Measurements from ENCODE around the gene USP17L10.
"Not testable (repeated sequence)": the region's sequence is repeated elsewhere in the genome, so short reads cannot be mapped to it uniquely, and the experiment has no call there.

USP17L10 gene, protein sequence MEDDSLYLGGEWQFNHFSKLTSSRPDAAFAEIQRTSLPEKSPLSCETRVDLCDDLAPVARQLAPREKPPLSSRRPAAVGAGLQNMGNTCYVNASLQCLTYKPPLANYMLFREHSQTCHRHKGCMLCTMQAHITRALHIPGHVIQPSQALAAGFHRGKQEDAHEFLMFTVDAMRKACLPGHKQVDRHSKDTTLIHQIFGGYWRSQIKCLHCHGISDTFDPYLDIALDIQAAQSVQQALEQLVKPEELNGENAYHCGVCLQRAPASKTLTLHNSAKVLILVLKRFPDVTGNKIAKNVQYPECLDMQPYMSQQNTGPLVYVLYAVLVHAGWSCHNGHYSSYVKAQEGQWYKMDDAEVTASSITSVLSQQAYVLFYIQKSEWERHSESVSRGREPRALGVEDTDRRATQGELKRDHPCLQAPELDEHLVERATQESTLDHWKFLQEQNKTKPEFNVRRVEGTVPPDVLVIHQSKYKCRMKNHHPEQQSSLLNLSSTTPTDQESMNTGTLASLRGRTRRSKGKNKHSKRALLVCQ

DNA sequence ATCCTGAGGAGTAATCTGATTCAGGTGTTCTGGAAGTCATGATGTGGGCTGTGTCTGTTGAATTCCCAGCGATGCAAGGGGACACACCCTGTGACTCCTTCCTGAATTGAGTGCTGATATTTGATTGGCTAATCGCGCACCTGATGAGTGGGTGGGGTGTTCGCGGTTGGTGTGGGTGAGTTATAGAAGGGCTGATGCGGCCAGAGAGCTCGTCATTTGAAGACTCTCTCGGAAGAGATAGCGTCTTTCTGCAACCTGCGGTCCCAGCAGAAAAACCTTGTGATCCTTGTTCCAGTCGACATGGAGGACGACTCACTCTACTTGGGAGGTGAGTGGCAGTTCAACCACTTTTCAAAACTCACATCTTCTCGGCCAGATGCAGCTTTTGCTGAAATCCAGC, at the start of gene USP17L10:
TSS of gene USP17L10 (plus strand) at position 301 of the 400 bp plus-strand sequence. CDS start at position 301, 0 bp downstream.
- DNase-seq, result not testable (repeated sequence)

DNA sequence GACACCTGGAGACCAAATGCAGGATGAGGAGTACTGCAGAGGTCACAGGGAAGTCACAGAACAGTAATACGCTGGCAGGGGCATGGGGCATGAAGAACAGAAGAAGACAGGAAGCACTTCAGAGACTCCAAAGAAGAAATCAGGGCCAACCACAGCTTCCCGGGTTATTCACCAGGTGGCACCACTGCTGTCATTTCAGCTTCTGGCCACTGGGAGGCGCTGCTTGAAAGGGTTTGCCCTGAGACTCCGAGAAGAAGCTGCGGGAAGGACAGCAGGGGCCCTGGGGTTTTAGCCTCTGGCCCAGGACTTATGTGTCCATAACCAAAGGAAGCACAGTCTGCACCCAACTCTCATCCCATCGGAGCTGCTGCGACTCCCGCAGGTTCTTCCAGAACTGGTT, 44.5 kb upstream of the USP17L10 start:
- DNase-seq, result not testable (repeated sequence)

DNA sequence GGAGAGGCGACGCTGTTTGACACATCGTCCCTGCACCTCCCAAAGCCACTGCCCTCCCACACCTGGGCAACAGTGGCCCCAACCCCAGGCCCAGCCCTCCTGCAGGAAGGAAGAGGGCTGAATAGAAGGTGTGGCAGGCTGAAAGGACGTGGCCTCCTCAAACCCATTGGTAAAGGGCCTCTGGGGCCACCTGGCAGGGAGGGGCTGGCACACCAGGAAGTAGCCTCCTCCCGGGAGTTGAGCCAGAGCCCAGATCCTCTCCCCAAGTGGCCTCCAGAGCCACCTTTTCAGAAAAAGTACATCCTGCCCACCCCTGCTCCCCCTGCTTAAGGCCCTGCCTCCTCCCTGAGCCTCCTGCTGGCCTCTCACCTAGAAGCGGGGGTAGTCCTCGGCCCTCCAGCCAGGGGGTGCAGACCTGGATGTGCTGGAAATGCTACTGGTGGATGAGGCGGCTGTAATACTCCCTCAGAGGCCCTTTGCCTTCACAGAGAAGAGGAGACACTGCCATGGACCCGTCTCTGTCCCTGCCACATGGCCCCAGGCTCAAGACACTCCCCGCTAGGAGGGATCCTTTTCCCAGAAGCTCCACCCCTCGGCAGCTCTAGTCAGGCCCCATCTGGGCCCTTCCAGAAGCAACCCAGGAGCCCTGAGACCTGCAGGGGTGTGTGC, 40.5 kb upstream of the USP17L10 start, which contains the start of gene FAM90A26:
TSS of gene FAM90A26 (plus strand) at position 619 of the 669 bp plus-strand sequence. CDS start 2,764 bp downstream, outside the sequence.
- not testable (repeated sequence) for DNase-seq

DNA sequence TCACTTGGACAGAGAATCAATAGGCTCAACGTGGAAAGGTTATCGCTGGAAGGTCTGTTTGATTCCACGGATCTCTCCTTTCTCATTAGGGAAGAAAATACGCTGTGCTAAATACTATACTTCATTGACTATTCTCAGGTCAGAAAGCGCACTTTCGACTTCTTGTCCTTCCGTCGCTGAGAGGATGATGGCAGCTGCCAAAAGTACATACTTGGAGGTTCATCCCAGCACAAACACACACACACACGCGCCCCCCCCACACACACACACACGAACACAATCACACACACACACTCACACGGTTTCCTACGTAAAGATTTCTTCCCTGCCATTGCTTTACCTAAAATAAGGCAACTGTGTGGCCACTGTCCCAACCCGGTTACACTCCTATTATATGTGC, 4.2 kb downstream of the USP17L10 start:
- not testable (repeated sequence) for DNase-seq

DNA sequence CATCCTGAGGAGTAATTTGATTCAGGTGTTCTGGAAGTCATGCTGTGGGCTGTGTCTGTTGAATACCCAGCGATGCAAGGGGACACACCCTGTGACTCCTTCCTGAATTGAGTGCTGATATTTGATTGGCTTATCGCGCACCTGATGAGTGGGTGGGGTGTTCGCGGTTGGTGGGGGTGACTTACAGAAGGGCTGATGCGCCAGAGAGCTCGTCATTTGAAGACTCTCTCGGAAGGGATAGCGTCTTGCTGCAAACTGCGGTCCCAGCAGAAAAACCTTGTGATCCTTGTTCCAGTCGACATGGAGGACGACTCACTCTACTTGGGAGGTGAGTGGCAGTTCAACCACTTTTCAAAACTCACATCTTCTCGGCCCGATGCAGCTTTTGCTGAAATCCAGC, 4.6 kb downstream of the USP17L10 start, which contains the start of gene USP17L11:
TSS of gene USP17L11 (plus strand) at position 301 of the 400 bp plus-strand sequence. CDS start at position 301, 0 bp downstream.
- DNase-seq, result not testable (repeated sequence)

DNA sequence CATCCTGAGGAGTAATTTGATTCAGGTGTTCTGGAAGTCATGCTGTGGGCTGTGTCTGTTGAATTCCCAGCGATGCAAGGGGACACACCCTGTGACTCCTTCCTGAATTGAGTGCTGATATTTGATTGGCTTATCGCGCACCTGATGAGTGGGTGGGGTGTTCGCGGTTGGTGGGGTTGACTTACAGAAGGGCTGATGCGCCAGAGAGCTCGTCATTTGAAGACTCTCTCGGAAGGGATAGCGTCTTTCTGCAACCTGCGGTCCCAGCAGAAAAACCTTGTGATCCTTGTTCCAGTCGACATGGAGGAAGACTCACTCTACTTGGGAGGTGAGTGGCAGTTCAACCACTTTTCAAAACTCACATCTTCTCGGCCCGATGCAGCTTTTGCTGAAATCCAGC, 9.4 kb downstream of the USP17L10 start, which contains the start of gene USP17L12:
TSS of gene USP17L12 (plus strand) at position 301 of the 400 bp plus-strand sequence. CDS start at position 301, 0 bp downstream.
- not testable (repeated sequence) for DNase-seq

DNA sequence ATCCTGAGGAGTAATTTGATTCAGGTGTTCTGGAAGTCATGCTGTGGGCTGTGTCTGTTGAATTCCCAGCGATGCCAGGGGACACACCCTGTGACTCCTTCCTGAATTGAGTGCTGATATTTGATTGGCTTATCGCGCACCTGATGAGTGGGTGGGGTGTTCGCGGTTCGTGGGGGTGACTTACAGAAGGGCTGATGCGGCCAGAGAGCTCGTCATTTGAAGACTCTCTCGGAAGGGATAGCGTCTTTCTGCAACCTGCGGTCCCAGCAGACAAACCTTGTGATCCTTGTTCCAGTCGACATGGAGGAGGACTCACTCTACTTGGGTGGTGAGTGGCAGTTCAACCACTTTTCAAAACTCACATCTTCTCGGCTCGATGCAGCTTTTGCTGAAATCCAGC, 14.1 kb downstream of the USP17L10 start, which contains the start of gene USP17L13:
TSS of gene USP17L13 (plus strand) at position 301 of the 400 bp plus-strand sequence. CDS start at position 301, 0 bp downstream.
- DNase-seq, result not testable (repeated sequence)

DNA sequence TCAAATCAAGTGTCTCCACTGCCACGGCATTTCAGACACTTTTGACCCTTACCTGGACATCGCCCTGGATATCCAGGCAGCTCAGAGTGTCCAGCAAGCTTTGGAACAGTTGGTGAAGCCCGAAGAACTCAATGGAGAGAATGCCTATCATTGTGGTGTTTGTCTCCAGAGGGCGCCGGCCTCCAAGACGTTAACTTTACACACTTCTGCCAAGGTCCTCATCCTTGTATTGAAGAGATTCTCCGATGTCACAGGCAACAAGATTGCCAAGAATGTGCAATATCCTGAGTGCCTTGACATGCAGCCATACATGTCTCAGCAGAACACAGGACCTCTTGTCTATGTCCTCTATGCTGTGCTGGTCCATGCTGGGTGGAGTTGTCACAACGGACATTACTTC, 19.8 kb downstream of the USP17L10 start:
- DNase-seq, result not testable (repeated sequence)

DNA sequence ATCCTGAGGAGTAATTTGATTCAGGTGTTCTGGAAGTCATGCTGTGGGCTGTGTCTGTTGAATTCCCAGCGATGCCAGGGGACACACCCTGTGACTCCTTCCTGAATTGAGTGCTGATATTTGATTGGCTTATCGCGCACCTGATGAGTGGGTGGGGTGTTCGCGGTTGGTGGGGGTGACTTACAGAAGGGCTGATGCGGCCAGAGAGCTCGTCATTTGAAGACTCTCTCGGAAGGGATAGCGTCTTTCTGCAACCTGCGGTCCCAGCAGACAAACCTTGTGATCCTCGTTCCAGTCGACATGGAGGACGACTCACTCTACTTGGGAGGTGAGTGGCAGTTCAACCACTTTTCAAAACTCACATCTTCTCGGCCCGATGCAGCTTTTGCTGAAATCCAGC, 23.6 kb downstream of the USP17L10 start, which contains the start of gene USP17L15:
TSS of gene USP17L15 (plus strand) at position 301 of the 400 bp plus-strand sequence. CDS start at position 301, 0 bp downstream.
- not testable (repeated sequence) for DNase-seq

DNA sequence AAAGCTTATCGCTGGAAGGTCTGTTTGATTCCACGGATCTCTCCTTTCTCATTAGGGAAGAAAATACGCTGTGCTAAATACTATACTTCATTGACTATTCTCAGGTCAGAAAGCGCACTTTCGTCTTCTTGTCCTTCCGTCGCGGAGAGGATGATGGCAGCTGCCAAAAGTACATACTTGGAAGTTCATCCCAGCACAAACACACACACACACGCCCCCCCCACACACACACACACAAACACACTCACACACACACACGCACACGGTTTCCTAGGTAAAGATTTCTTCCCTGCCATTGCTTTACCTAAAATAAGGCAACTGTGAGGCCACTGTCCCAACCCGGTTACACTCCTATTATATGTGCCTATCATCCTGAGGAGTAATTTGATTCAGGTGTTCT, 28.0 kb downstream of the USP17L10 start:
- DNase-seq, result not testable (repeated sequence)

DNA sequence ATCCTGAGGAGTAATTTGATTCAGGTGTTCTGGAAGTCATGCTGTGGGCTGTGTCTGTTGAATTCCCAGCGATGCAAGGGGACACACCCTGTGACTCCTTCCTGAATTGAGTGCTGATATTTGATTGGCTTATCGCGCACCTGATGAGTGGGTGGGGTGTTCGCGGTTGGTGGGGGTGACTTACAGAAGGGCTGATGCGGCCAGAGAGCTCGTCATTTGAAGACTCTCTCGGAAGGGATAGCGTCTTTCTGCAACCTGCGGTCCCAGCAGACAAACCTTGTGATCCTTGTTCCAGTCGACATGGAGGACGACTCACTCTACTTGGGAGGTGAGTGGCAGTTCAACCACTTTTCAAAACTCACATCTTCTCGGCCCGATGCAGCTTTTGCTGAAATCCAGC, 33.1 kb downstream of the USP17L10 start, which contains the start of gene USP17L17:
TSS of gene USP17L17 (plus strand) at position 301 of the 400 bp plus-strand sequence. CDS start at position 301, 0 bp downstream.
- not testable (repeated sequence) for DNase-seq

DNA sequence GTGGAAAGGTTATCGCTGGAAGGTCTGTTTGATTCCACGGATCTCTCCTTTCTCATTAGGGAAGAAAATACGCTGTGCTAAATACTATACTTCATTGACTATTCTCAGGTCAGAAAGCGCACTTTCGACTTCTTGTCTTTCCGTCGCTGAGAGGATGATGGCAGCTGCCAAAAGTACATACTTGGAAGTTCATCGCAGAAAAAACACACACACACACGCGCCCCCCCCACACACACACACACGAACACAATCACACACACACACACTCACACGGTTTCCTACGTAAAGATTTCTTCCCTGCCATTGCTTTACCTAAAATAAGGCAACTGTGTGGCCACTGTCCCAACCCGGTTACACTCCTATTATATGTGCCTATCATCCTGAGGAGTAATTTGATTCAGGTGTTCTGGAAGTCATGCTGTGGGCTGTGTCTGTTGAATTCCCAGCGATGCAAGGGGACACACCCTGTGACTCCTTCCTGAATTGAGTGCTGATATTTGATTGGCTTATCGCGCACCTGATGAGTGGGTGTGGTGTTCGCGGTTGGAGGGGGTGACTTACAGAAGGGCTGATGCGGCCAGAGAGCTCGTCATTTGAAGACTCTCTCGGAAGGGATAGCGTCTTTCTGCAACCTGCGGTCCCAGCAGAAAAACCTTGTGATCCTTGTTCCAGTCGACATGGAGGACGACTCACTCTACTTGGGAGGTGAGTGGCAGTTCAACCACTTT, 37.7 kb downstream of the USP17L10 start, which contains the start of gene USP17L18:
TSS of gene USP17L18 (plus strand) at position 678 of the 728 bp plus-strand sequence. CDS start at position 678, 0 bp downstream.
- DNase-seq, result not testable (repeated sequence)

DNA sequence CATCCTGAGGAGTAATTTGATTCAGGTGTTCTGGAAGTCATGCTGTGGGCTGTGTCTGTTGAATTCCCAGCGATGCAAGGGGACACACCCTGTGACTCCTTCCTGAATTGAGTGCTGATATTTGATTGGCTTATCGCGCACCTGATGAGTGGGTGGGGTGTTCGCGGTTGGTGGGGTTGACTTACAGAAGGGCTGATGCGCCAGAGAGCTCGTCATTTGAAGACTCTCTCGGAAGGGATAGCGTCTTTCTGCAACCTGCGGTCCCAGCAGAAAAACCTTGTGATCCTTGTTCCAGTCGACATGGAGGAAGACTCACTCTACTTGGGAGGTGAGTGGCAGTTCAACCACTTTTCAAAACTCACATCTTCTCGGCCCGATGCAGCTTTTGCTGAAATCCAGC, 42.6 kb downstream of the USP17L10 start, which contains the start of gene USP17L19:
TSS of gene USP17L19 (plus strand) at position 301 of the 400 bp plus-strand sequence. CDS start at position 301, 0 bp downstream.
- DNase-seq, result not testable (repeated sequence)

DNA sequence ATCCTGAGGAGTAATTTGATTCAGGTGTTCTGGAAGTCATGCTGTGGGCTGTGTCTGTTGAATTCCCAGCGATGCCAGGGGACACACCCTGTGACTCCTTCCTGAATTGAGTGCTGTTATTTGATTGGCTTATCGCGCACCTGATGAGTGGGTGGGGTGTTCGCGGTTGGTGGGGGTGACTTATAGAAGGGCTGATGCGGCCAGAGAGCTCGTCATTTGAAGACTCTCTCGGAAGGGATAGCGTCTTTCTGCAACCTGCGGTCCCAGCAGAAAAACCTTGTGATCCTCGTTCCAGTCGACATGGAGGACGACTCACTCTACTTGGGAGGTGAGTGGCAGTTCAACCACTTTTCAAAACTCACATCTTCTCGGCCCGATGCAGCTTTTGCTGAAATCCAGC, 47.4 kb downstream of the USP17L10 start, which contains the start of gene USP17L20:
TSS of gene USP17L20 (plus strand) at position 301 of the 400 bp plus-strand sequence. CDS start at position 301, 0 bp downstream.
- not testable (repeated sequence) for DNase-seq

All from NCI-H510A treated with DMSO at 0.1 percent for 48 hours (cell line).